Measurements from ENCODE around the gene TTLL10.

The TTLL10 gene

GRCh38 chr1:1222575-1223225 lies 49.0 kb downstream of the TTLL10 start:
- Histone ChIP-seq H3K36me3 (ENCODE audit: insufficient read depth) (peaks cover 6% of the 10 kb centered on the region; the same call in 1 of the 2 replicates), H3K4me2 (no peak overlapping the region), H3K4me1 (ENCODE audit: low read depth, poor library complexity, severe bottlenecking) (no peaks in the 10 kb centered on the region), H3K79me2 (ENCODE audit: insufficient read depth, low read depth) (peaks cover 7% of the 10 kb centered on the region; the same call in 1 of the 2 replicates), H4K20me1 (ENCODE audit: insufficient read depth) (no peaks in the 10 kb centered on the region), H3K4me3 (IDR thresholded peaks at IDR 0.05; ENCODE audit: insufficient read depth, low read depth, low read length) (no peak overlapping the region), H3K27ac (no peak overlapping the region), H3K9ac (no peak overlapping the region), H2AFZ (ENCODE audit: low read depth) (no peak overlapping the region), H3K27me3 (ENCODE audit: insufficient read depth, low read depth) (no peaks in the 10 kb centered on the region)
- TF ChIP-seq CTCF (conservative IDR thresholded peaks at IDR 0.05; ENCODE audit: low read depth, low read length) = no peak

- no peaks in the 10 kb centered on the region for H3K27me3 ChIP-seq (ENCODE audit: insufficient read depth, low read depth)
- H3K4me2 ChIP-seq = no peak overlapping the region
- H3K36me3 ChIP-seq (ENCODE audit: insufficient read depth) = peaks cover 6% of the 10 kb centered on the region; the same call in 1 of the 2 replicates
- no peak overlapping the region for H3K9ac ChIP-seq
- H3K4me1 ChIP-seq (ENCODE audit: low read depth, poor library complexity, severe bottlenecking) = no peaks in the 10 kb centered on the region
- no peak overlapping the region for H3K27ac ChIP-seq
- H2AFZ ChIP-seq (ENCODE audit: low read depth) = no peak overlapping the region
- no peak overlapping the region for H3K4me3 ChIP-seq (IDR thresholded peaks at IDR 0.05; ENCODE audit: insufficient read depth, low read depth, low read length)
- TF ChIP-seq CTCF (conservative IDR thresholded peaks at IDR 0.05; ENCODE audit: low read depth, low read length) = no peak
- H4K20me1 ChIP-seq (ENCODE audit: insufficient read depth) = no peaks in the 10 kb centered on the region
- H3K79me2 ChIP-seq (ENCODE audit: insufficient read depth, low read depth) = peaks cover 10% of the 10 kb centered on the region; the same call in 1 of the 2 replicates
Observed at GRCh38 chr1:1223321-1223720, 49.6 kb downstream of the TTLL10 start.

- H3K4me2 ChIP-seq = no peak overlapping the region
- H4K20me1 ChIP-seq (ENCODE audit: insufficient read depth) = no peaks in the 10 kb centered on the region
- H3K9ac ChIP-seq = no peak overlapping the region
- peaks cover 16% of the 10 kb centered on the region; the same call in 1 of the 2 replicates for H3K79me2 ChIP-seq (ENCODE audit: insufficient read depth, low read depth)
- no peak for TF ChIP-seq CTCF (conservative IDR thresholded peaks at IDR 0.05; ENCODE audit: low read depth, low read length)
- H2AFZ ChIP-seq (ENCODE audit: low read depth) = no peak overlapping the region
- H3K36me3 ChIP-seq (ENCODE audit: insufficient read depth) = peaks cover 6% of the 10 kb centered on the region; the same call in 1 of the 2 replicates
- H3K27ac ChIP-seq = no peak overlapping the region
- no peaks in the 10 kb centered on the region for H3K4me1 ChIP-seq (ENCODE audit: low read depth, poor library complexity, severe bottlenecking)
- no peak overlapping the region for H3K4me3 ChIP-seq (IDR thresholded peaks at IDR 0.05; ENCODE audit: insufficient read depth, low read depth, low read length)
- H3K27me3 ChIP-seq (ENCODE audit: insufficient read depth, low read depth) = no peaks in the 10 kb centered on the region
Observed at GRCh38 chr1:1223891-1224290, 50.2 kb downstream of the TTLL10 start.

GRCh38 chr1:1225238-1225845 lies 51.7 kb downstream of the TTLL10 start:
- no peak overlapping the region for H3K27ac ChIP-seq
- no peak overlapping the region for H3K9ac ChIP-seq
- no peaks in the 10 kb centered on the region for H3K27me3 ChIP-seq (ENCODE audit: insufficient read depth, low read depth)
- peaks cover 30% of the 10 kb centered on the region for H3K79me2 ChIP-seq (ENCODE audit: insufficient read depth, low read depth)
- peaks cover 6% of the 10 kb centered on the region; the same call in 1 of the 2 replicates for H3K36me3 ChIP-seq (ENCODE audit: insufficient read depth)
- TF ChIP-seq CTCF (conservative IDR thresholded peaks at IDR 0.05; ENCODE audit: low read depth, low read length) = no peak
- no peak overlapping the region for H3K4me3 ChIP-seq (IDR thresholded peaks at IDR 0.05; ENCODE audit: insufficient read depth, low read depth, low read length)
- H4K20me1 ChIP-seq (ENCODE audit: insufficient read depth) = no peaks in the 10 kb centered on the region
- H2AFZ ChIP-seq (ENCODE audit: low read depth) = no peak overlapping the region
- peaks cover 4% of the 10 kb centered on the region for H3K4me1 ChIP-seq (ENCODE audit: low read depth, poor library complexity, severe bottlenecking)
- no peak overlapping the region for H3K4me2 ChIP-seq
